HepG2 (cell line): ENCODE results near the gene NRL. TPM values are rescaled to one million over a fixed set of nuclear protein-coding genes. Genes with fewer than 3 reads are reported as not detected.
"Not testable (repeated sequence)": the region's sequence is repeated elsewhere in the genome, so short reads cannot be mapped to it uniquely, and the experiment has no call there.

Source experiments
- ATAC-seq: fragments of 200-7000 bp; cut with Tn5 transposase; 3 replicates; pipeline ENCODE4 v1.9.1; 2020; ENCODE audit warnings: mild to moderate bottlenecking, moderate library complexity
- BruUV-seq: library from RNA; stranded (reverse); fragments of 400-500 nt; replicated peaks from 2 replicates; lab custom pipeline; 2021; lab: Mats Ljungman, UMichigan
- CTCF ChIA-PET: fragments of 300-600 bp; formaldehyde crosslinking; extraction: SDS; loops from one replicate; lab custom pipeline; 2021; ENCODE audit warnings: low total read pairs, inconsistent platforms, low intra/inter-chr PET ratio; lab: Yijun Ruan, JAX
- POLR2A ChIA-PET: fragments of 350-600 bp; sonication (Branson Sonifier 250); formaldehyde crosslinking; loops from one replicate; lab custom pipeline; 2020; ENCODE audit warnings: antibody characterized with exemption, inconsistent platforms; lab: Yijun Ruan, JAX
- DNase-seq: peaks from one replicate; pipeline ENCODE4 v3.0.0-alpha.2; 2015; ENCODE audit warnings: low spot score
- FAIRE-seq: peaks from 3 replicates; lab custom pipeline; 2011; peaks lifted over from hg19 to GRCh38; lab: Jason Lieb, UNC
- H2AFZ ChIP-seq: one replicate; pipeline ENCODE4 v1.6.1; 2011; ENCODE audit warnings: low read length, inconsistent platforms
- H3K27ac ChIP-seq: fragments of 300-600 bp; 3 replicates; pipeline ENCODE4 v1.8.0; 2011; ENCODE audit warnings: mixed run types, mild to moderate bottlenecking, mixed read lengths, low read length, inconsistent platforms; ENCODE audit not compliant: insufficient read depth; ENCODE audit errors: extremely low read length
- H3K27me3 ChIP-seq, 2 experiments: fragments of 200-600 bp in 1 of 2; 2 replicates in 1 of 2; 3 replicates in 1 of 2; pipeline versions ENCODE4 v1.6.0 to v1.8.0; 2011; ENCODE audit warnings: low read length in 2 of 2, mild to moderate bottlenecking in 2 of 2, moderate library complexity in 2 of 2, inconsistent platforms in 1 of 2; ENCODE audit not compliant: insufficient read depth in 2 of 2, control insufficient read depth in 1 of 2
- H3K36me3 ChIP-seq, 2 experiments: fragments of 200-600 bp in 1 of 2; replicated peaks in 1 of 2; 2 replicates in 1 of 2; 3 replicates in 1 of 2; pipeline versions ENCODE4 v1.5.1 to v1.8.0; 2011; ENCODE audit warnings: low read length in 2 of 2, inconsistent platforms in 1 of 2; ENCODE audit not compliant: insufficient read depth in 2 of 2, control insufficient read depth in 1 of 2
- H3K4me1 ChIP-seq: 2 replicates; pipeline ENCODE4 v1.5.1; 2012; ENCODE audit warnings: low read length, inconsistent platforms; ENCODE audit not compliant: insufficient read depth
- H3K4me2 ChIP-seq: 2 replicates; pipeline ENCODE4 v1.6.0; 2011; ENCODE audit warnings: low read depth, low read length, inconsistent platforms
- H3K4me3 ChIP-seq, 3 experiments: fragments of 200-600 bp in 1 of 3; sonication (generic), shearing (Covaris generic) in 1 of 3; replicated peaks in 1 of 3; 2 replicates each; pipeline ENCODE4 v1.5.1; 2011 to 2016; ENCODE audit warnings: low read length in 3 of 3, inconsistent platforms in 2 of 3, low read depth in 2 of 3, mild to moderate bottlenecking in 2 of 3, control low read depth in 1 of 3, mixed read lengths in 1 of 3; ENCODE audit not compliant: insufficient read depth in 1 of 3
- H3K79me2 ChIP-seq: one replicate; pipeline ENCODE4 v1.6.1; 2011; ENCODE audit warnings: low read length, inconsistent platforms; ENCODE audit not compliant: insufficient read depth
- H3K9ac ChIP-seq: 2 replicates; pipeline ENCODE4 v1.6.0; 2011; ENCODE audit warnings: mild to moderate bottlenecking, low read depth, low read length, inconsistent platforms; ENCODE audit not compliant: insufficient read depth
- H3K9me3 ChIP-seq: 2 replicates; pipeline ENCODE4 v1.5.1; 2012; ENCODE audit warnings: mild to moderate bottlenecking, low read length
- H4K20me1 ChIP-seq: 2 replicates; pipeline ENCODE4 v1.6.0; 2011; ENCODE audit warnings: inconsistent platforms, mild to moderate bottlenecking, low read length, moderate library complexity; ENCODE audit not compliant: insufficient read depth
- BORCS8-MEF2B ChIP-seq: sonication (generic); formaldehyde crosslinking; IDR thresholded peaks from 2 replicates; pipeline ENCODE4 v1.8.0; 2022; ENCODE audit warnings: mild to moderate bottlenecking, missing genetic modification reagents
- CC2D1A ChIP-seq: sonication (generic); formaldehyde crosslinking; IDR thresholded peaks from 2 replicates; pipeline ENCODE4 v1.8.1; 2023; ENCODE audit warnings: mild to moderate bottlenecking, missing genetic modification reagents
- CHD4 ChIP-seq: fragments of 200-600 bp; sonication (generic); IDR thresholded peaks from 2 replicates; pipeline ENCODE4 v1.7.0; 2017; ENCODE audit warnings: mild to moderate bottlenecking, low read length, borderline replicate concordance
- PAX8 ChIP-seq: sonication (generic); formaldehyde crosslinking; IDR thresholded peaks from 2 replicates; pipeline ENCODE4 v1.8.0; 2022; ENCODE audit warnings: mild to moderate bottlenecking, missing genetic modification reagents, borderline replicate concordance
- POLR2G ChIP-seq: fragments of 200-400 bp; formaldehyde crosslinking; IDR thresholded peaks from 2 replicates; pipeline ENCODE4 v1.6.1; 2018; ENCODE audit warnings: mild to moderate bottlenecking, low read depth, low read length, moderate library complexity
- REPIN1 ChIP-seq: sonication (generic); formaldehyde crosslinking; IDR thresholded peaks from 2 replicates; pipeline ENCODE4 v1.8.0; 2022; ENCODE audit warnings: missing genetic modification reagents, low read depth, mild to moderate bottlenecking, borderline replicate concordance
- ZBTB7B ChIP-seq: sonication (generic); formaldehyde crosslinking; IDR thresholded peaks from 2 replicates; pipeline ENCODE4 v1.4.0; 2020; ENCODE audit warnings: missing genetic modification reagents
- ZC3H4 ChIP-seq: sonication (generic); formaldehyde crosslinking; IDR thresholded peaks from 2 replicates; pipeline ENCODE4 v1.4.0; 2020; ENCODE audit warnings: missing genetic modification reagents, borderline replicate concordance
- ZNF446 ChIP-seq: sonication (generic); formaldehyde crosslinking; IDR thresholded peaks from 2 replicates; pipeline ENCODE4 v1.5.0; 2020; ENCODE audit warnings: mild to moderate bottlenecking, missing genetic modification reagents
- ZNF576 ChIP-seq: sonication (generic); formaldehyde crosslinking; IDR thresholded peaks from 2 replicates; pipeline ENCODE4 v1.4.0; 2020; ENCODE audit warnings: mild to moderate bottlenecking, missing genetic modification reagents
- ZNF605 ChIP-seq: sonication (generic); formaldehyde crosslinking; IDR thresholded peaks from 2 replicates; pipeline ENCODE4 v1.8.0; 2022; ENCODE audit warnings: mild to moderate bottlenecking, missing genetic modification reagents
- ZNF607 ChIP-seq: sonication (generic); formaldehyde crosslinking; IDR thresholded peaks from 2 replicates; pipeline ENCODE4 v1.5.1; 2020; ENCODE audit warnings: missing genetic modification reagents, mild to moderate bottlenecking, borderline replicate concordance
- ZNF790 ChIP-seq: sonication (generic); formaldehyde crosslinking; IDR thresholded peaks from 2 replicates; pipeline ENCODE4 v1.8.0; 2022; ENCODE audit warnings: missing genetic modification reagents, mild to moderate bottlenecking, borderline replicate concordance
- ZNF879 ChIP-seq: sonication (generic); formaldehyde crosslinking; IDR thresholded peaks from 2 replicates; pipeline ENCODE4 v1.8.1; 2023; ENCODE audit warnings: missing genetic modification reagents
- WGBS: methylation state at CpG from one replicate; pipeline ENCODE4 v1.1.6; 2017; ENCODE audit warnings: low lambda C conversion rate; 5-methylcytosine and 5-hydroxymethylcytosine counted together
- in situ Hi-C: cut with HindIII; loops from 2 replicates; pipeline ENCODE4 v1.10.0; 2017; ENCODE audit warnings: low pct_unique_long_range_greater_than_20kb; ENCODE audit not compliant: extremely low pct_ligation_motif_present
- intact Hi-C: fragments of 100-400 bp; cut with micrococcal nuclease; formaldehyde crosslinking; loops from one replicate; pipeline ENCODE4 v1.10.0; 2022; ENCODE audit not compliant: unreplicated experiment
- polyA plus RNA-seq, 8 experiments: library from polyadenylated mRNA; depleted of rRNA in 3 of 8; stranded (reverse) in 7 of 8; unstranded in 1 of 8; fragments of >200 nt; fragmentation: Illumina TruSeq in 4 of 8; extraction: Trizol in 4 of 8; gene quantifications; 2 replicates each; pipeline versions ENCODE4 v1.2.1 to v1.2.3, GENCODE V29; 2011 to 2016; ENCODE audit warnings: low read depth in 4 of 8, missing spikeins in 1 of 8, mixed read lengths in 1 of 8; ENCODE audit not compliant: insufficient read depth in 1 of 8
- total RNA-seq, 5 experiments: library from RNA; depleted of rRNA; stranded (reverse); fragments of >200 nt; fragmentation: Illumina TruSeq; extraction: Trizol; gene quantifications; 2 replicates each; pipeline ENCODE4 v1.2.3, GENCODE V29; 2016; ENCODE audit warnings: low read depth in 1 of 5
- TF ChIP-seq, protein P1 (sequence below): sonication (generic); formaldehyde crosslinking; IDR thresholded peaks from 2 replicates; pipeline ENCODE4 v1.8.0; 2022; ENCODE audit warnings: missing genetic modification reagents, mild to moderate bottlenecking, inconsistent platforms, borderline replicate concordance
- TF ChIP-seq, protein P2 (sequence below): sonication (generic); formaldehyde crosslinking; IDR thresholded peaks from 2 replicates; pipeline ENCODE4 v1.8.1; 2023; ENCODE audit warnings: mild to moderate bottlenecking, missing genetic modification reagents, borderline replicate concordance
- TF ChIP-seq, protein P3 (sequence below): sonication (generic); formaldehyde crosslinking; IDR thresholded peaks from 2 replicates; pipeline ENCODE4 v1.5.0; 2020; ENCODE audit warnings: missing genetic modification reagents
- TF ChIP-seq, protein P4 (sequence below): sonication (generic); formaldehyde crosslinking; conservative IDR thresholded peaks from 2 replicates; pipeline ENCODE4 v1.8.0; 2022; ENCODE audit warnings: mild to moderate bottlenecking, moderate library complexity, missing genetic modification reagents

The NRL gene
- total and polyA plus RNA-seq, 2 of the 13 experiments (the other 11 are each of a cell fraction or from before 2014, with no cell fraction given): 2.5 to 4.7 TPM

DNA sequence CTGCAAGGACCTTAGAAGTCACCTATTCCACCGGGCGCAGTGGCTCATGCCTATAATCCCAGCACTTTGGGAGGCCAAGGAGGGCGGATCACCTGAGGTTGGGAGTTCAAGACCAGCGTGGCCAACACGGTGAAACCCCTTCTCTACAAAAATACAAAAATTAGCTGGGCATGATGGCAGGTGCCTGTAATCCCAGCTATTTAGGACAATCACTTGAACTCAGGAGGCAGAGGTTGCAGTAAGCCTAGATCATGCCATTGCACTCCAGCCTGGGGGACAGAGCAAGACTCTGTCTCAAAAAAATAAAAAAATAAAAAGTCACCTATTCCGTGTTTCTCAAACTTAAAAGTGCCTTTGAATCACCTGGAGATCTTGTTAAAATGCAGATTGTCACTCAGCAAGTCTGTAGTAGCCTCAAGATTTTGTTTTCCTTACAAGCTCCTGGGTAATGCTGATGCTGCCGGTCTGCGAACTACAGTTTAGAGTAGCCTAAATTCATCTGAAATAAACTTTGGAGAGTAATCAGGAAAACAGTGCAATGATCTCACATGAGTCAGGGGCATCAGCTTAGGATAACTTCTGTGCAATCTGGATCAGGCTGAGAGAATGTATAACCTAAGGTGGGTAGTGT lies 9.0 kb downstream of the NRL start:
- ATAC-seq: peak; percentile 28
- H3K9ac ChIP-seq, DNase-seq, H2AFZ ChIP-seq, intact Hi-C loops, H3K9me3 ChIP-seq, H3K4me2 ChIP-seq, H3K27me3 ChIP-seq, FAIRE-seq, H3K4me3 ChIP-seq, H3K79me2 ChIP-seq, H4K20me1 ChIP-seq, BruUV-seq: not testable (repeated sequence)
- peak overlapping the region; percentile 44 for H3K27ac ChIP-seq
- in situ Hi-C loops: loop anchor here (25.0 kb wide), 1 partner anchor 1518 kb away; the partner anchor contains the start of genes ABHD4 and DAD1
- POLR2A ChIA-PET: interaction anchor here (1.0 to 11.8 kb wide), 9 partner anchors 9 to 90 kb away, joined by 3 to 594 read pairs (median 10); partner anchors contain the start of genes DCAF11, EMC9, IRF9 and NRL
- CTCF ChIA-PET: interaction anchor here (1.6 to 5.4 kb wide), 2 partner anchors 16 to 47 kb away, joined by 3 to 86 read pairs; no protein-coding TSS in a partner anchor
- peaks cover 17 to 28% of the 10 kb centered on the region in 2 experiments for H3K36me3 ChIP-seq
- 94% methylated on average over 8 of the region's 8 CpGs for WGBS
- H3K4me1 ChIP-seq: peaks cover 60% of the 10 kb centered on the region
- TF ChIP-seq, protein P1, sequence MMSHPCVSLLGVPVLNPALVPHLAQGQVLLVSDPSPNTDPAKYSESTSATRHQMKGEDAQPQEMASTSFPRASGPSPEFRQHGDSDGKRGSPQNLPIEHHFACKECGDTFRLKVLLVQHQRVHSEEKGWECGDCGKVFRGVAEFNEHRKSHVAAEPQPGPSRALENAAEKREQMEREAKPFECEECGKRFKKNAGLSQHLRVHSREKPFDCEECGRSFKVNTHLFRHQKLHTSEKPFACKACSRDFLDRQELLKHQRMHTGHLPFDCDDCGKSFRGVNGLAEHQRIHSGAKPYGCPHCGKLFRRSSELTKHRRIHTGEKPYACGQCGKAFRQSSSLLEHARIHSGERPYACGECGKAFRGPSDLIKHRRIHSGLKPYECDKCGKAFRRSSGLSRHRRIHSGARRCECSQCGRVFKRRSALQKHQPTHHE: 0 out of 2 replicates have a peak, but pooled peaks have one; percentile 17
- TF ChIP-seq BORCS8-MEF2B (peak; percentile 17; the same call in 1 of the 2 replicates), PAX8 (CRISPR knock-in tag) (0 out of 2 replicates have a peak, but pooled peaks have one; percentile 28), ZNF605 (CRISPR knock-in tag) (peak; percentile 16; the same call in 1 of the 2 replicates), CHD4 (peak; percentile 53), POLR2G (peak; percentile 28), ZC3H4 (CRISPR knock-in tag) (peak; percentile 85), CC2D1A (CRISPR knock-in tag) (0 out of 2 replicates have a peak, but pooled peaks have one; percentile 88), ZNF446 (CRISPR knock-in tag) (0 out of 2 replicates have a peak, but pooled peaks have one; percentile 34), REPIN1 (0 out of 2 replicates have a peak, but pooled peaks have one; percentile 24), ZBTB7B (CRISPR knock-in tag) (0 out of 2 replicates have a peak, but pooled peaks have one; percentile 11), ZNF790 (CRISPR knock-in tag) (0 out of 2 replicates have a peak, but pooled peaks have one; percentile 34), ZNF879 (0 out of 2 replicates have a peak, but pooled peaks have one; percentile 32), ZNF576 (0 out of 2 replicates have a peak, but pooled peaks have one; percentile 7), ZNF607 (CRISPR knock-in tag) (0 out of 2 replicates have a peak, but pooled peaks have one; percentile 47)
- TF ChIP-seq, protein P2, sequence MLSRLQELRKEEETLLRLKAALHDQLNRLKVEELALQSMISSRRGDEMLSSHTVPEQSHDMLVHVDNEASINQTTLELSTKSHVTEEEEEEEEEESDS (CRISPR knock-in tag): 0 out of 2 replicates have a peak, but pooled peaks have one; percentile 78
- TF ChIP-seq, protein P3, sequence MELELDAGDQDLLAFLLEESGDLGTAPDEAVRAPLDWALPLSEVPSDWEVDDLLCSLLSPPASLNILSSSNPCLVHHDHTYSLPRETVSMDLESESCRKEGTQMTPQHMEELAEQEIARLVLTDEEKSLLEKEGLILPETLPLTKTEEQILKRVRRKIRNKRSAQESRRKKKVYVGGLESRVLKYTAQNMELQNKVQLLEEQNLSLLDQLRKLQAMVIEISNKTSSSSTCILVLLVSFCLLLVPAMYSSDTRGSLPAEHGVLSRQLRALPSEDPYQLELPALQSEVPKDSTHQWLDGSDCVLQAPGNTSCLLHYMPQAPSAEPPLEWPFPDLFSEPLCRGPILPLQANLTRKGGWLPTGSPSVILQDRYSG (CRISPR knock-in tag): 0 out of 2 replicates have a peak, but pooled peaks have one; percentile 15
- TF ChIP-seq, protein P4, sequence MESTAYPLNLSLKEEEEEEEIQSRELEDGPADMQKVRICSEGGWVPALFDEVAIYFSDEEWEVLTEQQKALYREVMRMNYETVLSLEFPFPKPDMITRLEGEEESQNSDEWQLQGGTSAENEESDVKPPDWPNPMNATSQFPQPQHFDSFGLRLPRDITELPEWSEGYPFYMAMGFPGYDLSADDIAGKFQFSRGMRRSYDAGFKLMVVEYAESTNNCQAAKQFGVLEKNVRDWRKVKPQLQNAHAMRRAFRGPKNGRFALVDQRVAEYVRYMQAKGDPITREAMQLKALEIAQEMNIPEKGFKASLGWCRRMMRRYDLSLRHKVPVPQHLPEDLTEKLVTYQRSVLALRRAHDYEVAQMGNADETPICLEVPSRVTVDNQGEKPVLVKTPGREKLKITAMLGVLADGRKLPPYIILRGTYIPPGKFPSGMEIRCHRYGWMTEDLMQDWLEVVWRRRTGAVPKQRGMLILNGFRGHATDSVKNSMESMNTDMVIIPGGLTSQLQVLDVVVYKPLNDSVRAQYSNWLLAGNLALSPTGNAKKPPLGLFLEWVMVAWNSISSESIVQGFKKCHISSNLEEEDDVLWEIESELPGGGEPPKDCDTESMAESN: 0 out of 2 replicates have a peak, but pooled peaks have one; percentile 48
